Posterior cingulate gyrus (tissue), 11 donors: ENCODE results near the gene AWAT2.

Experiments
- DNase-seq, 10 donors: peaks; one replicate each; pipeline versions ENCODE4 v3.0.0 to v3.0.0-alpha.2; 2020 to 2021; ENCODE audit warnings: mixed read lengths in 3 of 10
- intact Hi-C: fragments of 100-400 bp; cut with DNase I; formaldehyde crosslinking; loops from one replicate; pipeline ENCODE4 v1.15.1; 2023

The AWAT2 gene

GRCh38 chrX:70042399-70043371 is 7.1 kb downstream of the AWAT2 start:
- DNase-seq: no peak
- intact Hi-C loops: no loop called here

DNA sequence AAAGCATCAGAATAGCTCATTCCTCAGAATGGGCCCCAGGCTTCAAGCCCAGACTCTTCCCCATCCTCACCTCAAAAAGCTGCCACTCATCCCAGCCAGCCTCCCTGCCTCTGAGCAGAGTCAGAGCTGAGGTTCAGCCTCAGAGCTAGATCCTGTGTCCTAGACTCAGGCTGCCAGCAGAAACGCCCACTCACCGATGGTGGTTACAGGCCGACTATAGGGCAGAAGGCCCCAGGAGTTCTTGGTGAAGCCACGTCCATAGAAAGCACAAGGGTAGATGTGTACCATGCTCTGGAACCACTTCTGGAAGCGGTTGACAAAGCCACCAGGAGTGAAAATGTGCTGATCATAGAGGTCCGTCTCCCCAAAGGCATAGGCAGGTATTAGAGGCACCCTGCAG is 7.7 kb downstream of the AWAT2 start:
- no peak for DNase-seq
- intact Hi-C loops: no loop called here

- intact Hi-C loops: no loop called here
- no peak for DNase-seq
Measured at GRCh38 chrX:70039758-70040157, 10.0 kb downstream of the AWAT2 start.

GRCh38 chrX:70038951-70039350 is 10.8 kb downstream of the AWAT2 start:
- intact Hi-C loops: no loop called here
- DNase-seq: no peak

- no peak for DNase-seq
- intact Hi-C loops: no loop called here
Measured at GRCh38 chrX:70038515-70038914, 11.2 kb downstream of the AWAT2 start.

GRCh38 chrX:70034646-70035045 is 15.1 kb downstream of the AWAT2 start:
- intact Hi-C loops: no loop called here
- no peak for DNase-seq

DNA sequence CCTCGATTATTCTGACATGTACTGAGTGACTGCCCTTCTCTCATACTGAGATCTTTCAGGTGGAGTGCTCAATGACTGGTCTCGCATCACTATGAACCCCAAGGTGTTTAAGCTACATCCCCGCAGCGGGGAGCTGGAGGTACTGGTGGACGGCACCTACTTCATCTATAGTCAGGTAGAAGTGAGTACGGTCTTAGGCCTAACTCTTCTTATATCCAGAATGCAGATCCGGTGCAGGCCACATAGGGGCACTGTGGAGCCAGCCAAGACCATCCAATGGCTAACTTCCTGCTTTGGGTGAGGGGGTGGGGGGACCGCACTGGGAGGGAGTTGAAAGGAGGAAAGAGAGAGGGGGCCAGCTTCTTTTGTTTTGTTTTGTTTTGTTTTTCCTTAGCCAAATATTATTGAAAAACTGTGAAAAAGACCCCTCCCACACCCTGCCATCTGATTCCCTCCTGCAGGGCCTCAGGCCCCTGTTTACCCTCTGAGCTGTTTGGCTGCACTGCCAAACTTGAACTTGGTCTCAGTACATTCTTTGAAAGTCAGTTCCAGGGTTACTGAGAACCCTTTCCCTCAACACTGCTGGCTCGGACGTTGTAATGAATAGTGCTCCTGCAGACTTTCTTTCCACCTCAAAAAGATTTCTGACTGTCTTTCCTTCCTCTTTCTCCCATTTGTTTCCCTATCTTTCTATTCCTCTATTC is 16.2 kb downstream of the AWAT2 start:
- intact Hi-C loops: no loop called here
- DNase-seq: peak in 3 of 10 donors; percentile 8 to 13 (median 11)

GRCh38 chrX:70032792-70033191 is 16.9 kb downstream of the AWAT2 start:
- no peak for DNase-seq
- intact Hi-C loops: no loop called here

GRCh38 chrX:70030301-70030767 is 19.4 kb downstream of the AWAT2 start:
- peak in 5 of 10 donors; percentile 8 to 84 (median 22) for DNase-seq
- intact Hi-C loops: loop anchor here (1.0 kb wide), 1 partner anchor 537 kb away; no protein-coding TSS in a partner anchor

DNA sequence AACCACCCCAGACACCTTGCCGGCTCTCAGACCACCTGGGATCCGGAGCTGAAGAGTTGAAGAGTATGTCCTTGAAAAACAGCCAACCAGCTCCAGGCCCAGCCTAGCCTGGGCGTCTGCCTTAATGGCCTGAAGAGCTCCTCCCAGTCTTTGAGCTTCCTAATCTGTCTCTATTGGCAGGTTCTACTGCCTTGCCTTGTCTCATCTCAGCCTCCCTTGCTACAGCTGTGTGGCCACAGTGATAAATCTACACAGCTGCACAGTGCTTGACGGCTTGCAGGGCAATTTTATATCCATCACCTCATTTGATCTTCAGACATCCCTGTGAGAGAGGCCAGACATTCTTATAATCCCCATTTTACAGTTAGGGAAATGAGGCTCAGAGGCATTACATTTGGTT is 19.9 kb downstream of the AWAT2 start:
- intact Hi-C loops: loop anchor here (1.0 kb wide), 1 partner anchor 537 kb away; no protein-coding TSS in a partner anchor

GRCh38 chrX:70026851-70027200 is 22.9 kb downstream of the AWAT2 start:
- intact Hi-C loops: no loop called here
- DNase-seq: no peak

More for the DNA sequence above, 19.9 kb downstream of the AWAT2 start:
- DNase-seq: no peak

DNA sequence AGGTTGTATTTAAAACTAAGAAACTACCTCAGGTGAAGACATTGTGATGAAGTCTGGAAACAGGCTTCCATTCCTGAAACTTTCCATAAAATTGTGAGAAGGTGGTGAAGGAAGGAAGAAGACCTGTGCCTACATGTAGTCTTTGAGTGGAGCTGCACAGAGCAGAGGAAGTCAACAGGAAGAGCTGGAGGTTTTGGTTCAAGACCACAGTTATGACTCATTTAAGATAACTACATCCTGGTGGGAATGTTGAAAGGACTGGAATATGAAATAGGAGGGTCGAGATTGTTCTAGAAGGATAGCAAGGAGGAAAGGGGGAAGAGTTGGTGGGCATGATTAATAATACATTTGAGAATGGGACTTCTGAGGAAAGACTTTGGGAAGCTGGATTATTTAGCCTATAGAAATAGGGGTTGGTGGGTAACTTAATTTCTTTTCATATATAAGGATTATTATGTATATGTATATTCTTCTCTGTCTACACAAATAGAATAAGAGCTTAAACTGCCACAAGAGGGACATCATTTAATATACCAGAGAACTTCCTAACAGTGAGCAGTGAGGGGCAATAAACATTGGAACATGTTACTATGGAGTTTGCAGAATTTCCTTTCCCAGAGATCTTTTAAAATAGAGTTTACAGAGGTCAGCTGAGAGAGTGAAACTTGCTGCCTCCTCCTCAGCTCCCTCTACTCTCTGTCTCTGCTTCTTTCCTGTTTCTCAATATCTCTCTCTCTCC is 23.5 kb downstream of the AWAT2 start:
- intact Hi-C loops: no loop called here

GRCh38 chrX:70025464-70025863 is 24.3 kb downstream of the AWAT2 start:
- intact Hi-C loops: no loop called here
- DNase-seq: no peak

More for the DNA sequence above, 23.5 kb downstream of the AWAT2 start:
- DNase-seq: no peak

DNA sequence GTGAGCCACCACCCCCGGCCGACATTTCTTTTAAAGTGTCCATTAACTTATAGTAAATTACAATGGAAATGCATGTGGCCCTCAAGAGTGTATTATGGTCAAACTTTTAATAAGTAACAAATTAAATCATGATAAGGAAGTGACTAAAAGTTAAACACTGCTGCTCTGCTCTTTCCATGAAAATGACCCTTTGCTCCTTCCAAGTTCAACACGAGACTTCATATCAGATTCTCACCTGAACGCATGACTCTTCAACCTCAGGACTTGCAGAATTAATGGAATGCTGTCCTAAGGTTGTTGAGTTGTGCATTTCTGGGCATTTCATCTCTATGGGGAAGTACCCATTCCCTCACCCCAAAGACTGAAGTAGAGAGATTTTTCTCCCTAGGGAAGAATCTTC is 27.1 kb downstream of the AWAT2 start:
- no peak for DNase-seq
- intact Hi-C loops: no loop called here

- intact Hi-C loops: no loop called here
- DNase-seq: no peak
Measured at GRCh38 chrX:70016513-70016912, 33.2 kb downstream of the AWAT2 start.

- intact Hi-C loops: no loop called here
- no peak for DNase-seq
Measured at GRCh38 chrX:70013466-70014381, 36.0 kb downstream of the AWAT2 start.

- DNase-seq: no peak
- intact Hi-C loops: no loop called here
Measured at GRCh38 chrX:70012756-70013155, 37.0 kb downstream of the AWAT2 start.

- DNase-seq: no peak
- intact Hi-C loops: no loop called here
Measured at GRCh38 chrX:70009970-70010369, 39.8 kb downstream of the AWAT2 start.

DNA sequence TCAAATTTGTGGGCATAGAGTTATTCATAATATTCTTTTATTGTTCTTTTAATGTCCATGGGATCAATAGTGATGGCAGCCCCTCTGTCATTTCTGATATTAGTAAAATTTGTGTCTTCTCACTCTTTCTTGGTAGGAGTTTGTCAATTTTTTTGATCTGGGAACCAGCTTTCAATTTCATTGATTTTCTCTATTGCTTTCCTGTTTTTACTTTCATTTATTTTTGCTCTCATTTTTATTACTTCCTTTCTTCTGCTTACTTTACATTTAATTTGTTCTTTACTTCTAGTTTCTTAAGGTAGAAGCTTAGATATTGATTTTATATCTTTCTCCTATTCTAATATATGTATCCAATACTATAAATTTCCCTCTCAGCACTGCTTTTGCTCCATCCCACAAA is 40.7 kb downstream of the AWAT2 start:
- no peak for DNase-seq
- intact Hi-C loops: no loop called here

- intact Hi-C loops: no loop called here
- DNase-seq: no peak
Measured at GRCh38 chrX:70007946-70008345, 41.8 kb downstream of the AWAT2 start.
